Subcutaneous abdominal adipose tissue (tissue), 5 donors: ENCODE results near the gene OR10H5.
A peak's percentile ranks its signal among the peaks of the same experiment; 100 is the strongest.
"Not testable (repeated sequence)": the region's sequence is repeated elsewhere in the genome, so short reads cannot be mapped to it uniquely, and the experiment has no call there.

Source experiments
- H3K27ac ChIP-seq: one replicate; pipeline ENCODE4 v1.7.0; 2013; ENCODE audit warnings: low read depth, mild to moderate bottlenecking, inconsistent platforms, low read length, moderate library complexity
- H3K27me3 ChIP-seq, 5 donors: one replicate each; pipeline ENCODE4 v1.7.0; 2013; ENCODE audit warnings: low read length in 5 of 5, inconsistent platforms in 1 of 5; ENCODE audit not compliant: control insufficient read depth in 5 of 5, insufficient read depth in 4 of 5
- H3K36me3 ChIP-seq, 5 donors: one replicate each; pipeline ENCODE4 v1.7.0; 2013; ENCODE audit warnings: low read length in 5 of 5; ENCODE audit not compliant: control insufficient read depth in 5 of 5, insufficient read depth in 5 of 5
- H3K4me1 ChIP-seq, 5 donors: one replicate each; pipeline ENCODE4 v1.7.0; 2013; ENCODE audit warnings: low read length in 5 of 5, mild to moderate bottlenecking in 3 of 5, moderate library complexity in 1 of 5; ENCODE audit not compliant: control insufficient read depth in 5 of 5, insufficient read depth in 5 of 5
- H3K4me3 ChIP-seq, 5 donors: one replicate each; pipeline ENCODE4 v1.7.0; 2013; ENCODE audit warnings: low read length in 5 of 5, low read depth in 1 of 5
- H3K9ac ChIP-seq, 5 donors: one replicate each; pipeline ENCODE4 v1.7.0; 2013; ENCODE audit warnings: low read length in 5 of 5, mild to moderate bottlenecking in 4 of 5, moderate library complexity in 3 of 5
- H3K9me3 ChIP-seq, 5 donors: one replicate each; pipeline ENCODE4 v1.7.0; 2013; ENCODE audit warnings: low read length in 5 of 5; ENCODE audit not compliant: control insufficient read depth in 5 of 5
- donor health status: healthy.
- donor health status: healthy.
- donor health status: healthy.
- donor health status: healthy.
- donor health status: healthy.

OR10H5 gene

GRCh38 chr19:15829786-15830185, 42.3 kb downstream of the OR10H5 start:
- H3K36me3 ChIP-seq, result no peaks in the 10 kb centered on the region
- no peak overlapping the region for H3K4me3 ChIP-seq
- H3K4me1 ChIP-seq, result no peaks in the 10 kb centered on the region
- H3K9ac ChIP-seq, result no peak overlapping the region
- no peak overlapping the region for H3K27ac ChIP-seq
- no peaks in the 10 kb centered on the region for H3K9me3 ChIP-seq
- peaks cover 0 to 14% (median 9%) of the 10 kb centered on the region in 5 donors for H3K27me3 ChIP-seq

DNA sequence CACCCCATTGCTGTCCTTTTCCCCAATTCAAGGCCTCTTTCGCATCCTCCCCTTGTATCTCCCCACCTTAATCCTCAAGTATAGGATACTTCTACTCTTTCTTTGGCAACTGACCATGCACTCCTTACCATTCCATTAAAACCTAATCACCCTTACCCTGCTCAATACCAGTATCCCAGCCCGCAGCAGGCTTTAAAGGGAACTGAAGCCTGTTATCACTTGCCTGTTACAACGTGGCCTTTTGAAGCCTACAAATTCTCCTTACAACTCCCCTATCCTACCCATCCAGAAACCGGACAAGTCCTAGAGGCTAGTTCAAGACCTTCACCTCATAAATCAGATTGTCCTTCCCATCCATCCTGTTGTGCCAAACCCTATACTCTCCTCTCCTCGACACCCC, 44.2 kb downstream of the OR10H5 start:
- no peak overlapping the region for H3K9ac ChIP-seq
- H3K27me3 ChIP-seq, result peaks cover 0 to 14% (median 9%) of the 10 kb centered on the region in 5 donors
- no peak overlapping the region for H3K27ac ChIP-seq
- H3K36me3 ChIP-seq, result no peaks in the 10 kb centered on the region
- H3K4me1 ChIP-seq, result peaks cover 0 to 8% (median 8%) of the 10 kb centered on the region in 5 donors
- H3K9me3 ChIP-seq, result no peaks in the 10 kb centered on the region
- no peak overlapping the region for H3K4me3 ChIP-seq

- H3K4me3 ChIP-seq, H3K9ac ChIP-seq, H3K9me3 ChIP-seq, H3K36me3 ChIP-seq, H3K27ac ChIP-seq: not testable (repeated sequence)
- Histone ChIP-seq H3K27me3 (peaks cover 0 to 11% (median 0%) of the 10 kb centered on the region in 5 donors), H3K4me1 (peaks cover 0 to 13% (median 13%) of the 10 kb centered on the region in 5 donors)
Measured at GRCh38 chr19:15834232-15834631, 46.8 kb downstream of the OR10H5 start.

DNA sequence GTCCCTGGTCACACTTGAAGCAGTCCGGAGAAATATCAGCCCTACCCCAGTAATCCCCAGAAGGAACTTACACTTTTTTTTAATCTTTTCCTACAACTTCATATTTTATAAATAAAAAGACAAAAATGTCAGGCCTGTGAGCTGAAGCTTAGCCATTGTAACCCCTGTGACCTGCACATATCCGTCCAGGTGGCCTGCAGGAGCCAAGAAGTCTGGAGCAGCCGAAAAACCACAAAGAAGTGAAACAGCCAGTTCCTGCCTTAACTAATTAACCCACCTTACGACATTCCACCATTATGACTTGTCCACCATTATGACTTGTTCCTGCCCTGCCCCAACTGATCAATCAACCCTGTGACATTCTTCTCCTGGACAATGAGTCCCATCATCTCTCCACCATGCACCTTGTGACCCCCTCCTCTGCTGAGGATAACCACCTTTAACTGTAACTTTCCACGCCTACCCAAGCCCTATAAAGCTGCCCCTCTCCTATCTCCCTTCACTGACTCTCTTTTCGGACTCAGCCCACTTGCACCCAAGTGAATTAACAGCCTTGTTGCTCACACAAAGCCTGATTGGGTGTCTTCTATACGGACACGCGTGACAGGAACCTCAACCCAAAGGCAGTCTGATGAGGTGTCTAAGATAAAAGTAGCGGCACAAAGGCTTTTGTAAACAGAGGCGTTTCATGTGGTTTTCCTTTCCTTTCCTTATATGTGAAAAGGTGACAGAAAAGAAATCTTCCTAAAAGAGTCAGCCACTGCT, 48.3 kb downstream of the OR10H5 start:
- Histone ChIP-seq H3K4me1 (peaks cover 0 to 13% (median 13%) of the 10 kb centered on the region in 5 donors), H3K9ac (peak overlapping the region in 4 of 5 donors; percentile 87 to 98 (median 94)), H3K4me3 (peak overlapping the region; percentile 80 to 90 (median 85)), H3K27ac (peak overlapping the region; percentile 90)
- H3K9me3 ChIP-seq, H3K36me3 ChIP-seq, H3K27me3 ChIP-seq: not testable (repeated sequence)

DNA sequence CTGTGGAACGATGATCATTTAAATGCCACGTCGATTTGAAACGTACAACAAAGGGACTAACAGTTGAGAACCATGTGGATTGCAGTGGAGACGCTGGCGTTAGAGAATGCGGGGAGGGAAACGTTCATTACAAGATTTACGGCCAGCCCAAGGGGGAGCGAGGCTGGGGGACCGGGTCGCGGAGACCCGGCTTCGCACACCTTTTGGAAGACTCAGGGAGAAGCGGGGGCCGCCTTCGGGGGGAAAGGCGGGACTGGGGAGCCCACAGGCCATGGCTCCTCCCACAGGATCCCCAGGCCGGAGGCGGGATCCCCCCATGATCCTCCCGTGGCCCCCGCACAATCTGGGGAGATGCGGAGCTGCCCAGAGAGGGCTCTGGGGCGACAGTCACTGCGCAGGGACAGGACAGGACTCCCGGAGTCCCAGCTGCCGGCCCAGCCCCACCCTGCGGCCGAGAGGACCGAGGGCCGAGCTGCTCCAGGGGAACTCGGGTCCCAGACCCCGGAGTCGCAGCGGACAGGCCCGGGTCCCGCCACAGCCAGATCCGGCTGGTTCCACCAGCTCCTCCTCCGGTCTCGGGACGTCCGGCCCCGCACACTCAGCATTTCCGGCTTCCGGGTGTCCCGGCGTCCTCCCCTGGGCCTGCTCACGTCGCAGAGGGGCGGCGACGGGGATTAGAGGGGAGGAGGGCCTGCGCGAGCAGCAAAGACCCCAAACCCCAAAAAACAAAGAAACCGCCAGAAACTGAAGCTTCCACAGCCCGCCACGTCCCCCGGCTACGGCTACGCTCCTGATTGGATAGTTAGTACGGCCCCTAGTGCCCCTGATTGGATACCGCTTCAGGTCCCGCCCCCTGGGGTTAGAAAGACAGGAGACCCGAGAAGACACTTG, 49.1 kb downstream of the OR10H5 start:
- Histone ChIP-seq H3K27ac (peak overlapping the region; percentile 90), H3K36me3 (no peaks in the 10 kb centered on the region), H3K4me3 (peak overlapping the region; percentile 82 to 90 (median 85)), H3K27me3 (no peaks in the 10 kb centered on the region), H3K9ac (peak overlapping the region; percentile 0 to 98 (median 92)), H3K9me3 (no peaks in the 10 kb centered on the region), H3K4me1 (peaks cover 0 to 13% (median 13%) of the 10 kb centered on the region in 5 donors)

- Histone ChIP-seq H3K36me3 (no peaks in the 10 kb centered on the region), H3K9ac (peak overlapping the region in 3 of 5 donors; percentile 15 to 98 (median 92))
Measured at GRCh38 chr19:15837221-15837731, 49.8 kb downstream of the OR10H5 start.

GRCh38 chr19:15838351-15838750, 50.9 kb downstream of the OR10H5 start:
- Histone ChIP-seq H3K9me3 (no peaks in the 10 kb centered on the region), H3K4me3 (no peak overlapping the region), H3K27ac (no peak overlapping the region), H3K4me1 (peaks cover 0 to 13% (median 13%) of the 10 kb centered on the region in 5 donors), H3K9ac (no peak overlapping the region), H3K36me3 (no peaks in the 10 kb centered on the region), H3K27me3 (no peaks in the 10 kb centered on the region)

More at GRCh38 chr19:15837221-15837731, 49.8 kb downstream of the OR10H5 start:
- Histone ChIP-seq H3K4me3 (peak overlapping the region; percentile 82 to 90 (median 85)), H3K27me3 (no peaks in the 10 kb centered on the region), H3K27ac (peak overlapping the region; percentile 90), H3K9me3 (no peaks in the 10 kb centered on the region), H3K4me1 (peaks cover 0 to 13% (median 13%) of the 10 kb centered on the region in 5 donors)

DNA sequence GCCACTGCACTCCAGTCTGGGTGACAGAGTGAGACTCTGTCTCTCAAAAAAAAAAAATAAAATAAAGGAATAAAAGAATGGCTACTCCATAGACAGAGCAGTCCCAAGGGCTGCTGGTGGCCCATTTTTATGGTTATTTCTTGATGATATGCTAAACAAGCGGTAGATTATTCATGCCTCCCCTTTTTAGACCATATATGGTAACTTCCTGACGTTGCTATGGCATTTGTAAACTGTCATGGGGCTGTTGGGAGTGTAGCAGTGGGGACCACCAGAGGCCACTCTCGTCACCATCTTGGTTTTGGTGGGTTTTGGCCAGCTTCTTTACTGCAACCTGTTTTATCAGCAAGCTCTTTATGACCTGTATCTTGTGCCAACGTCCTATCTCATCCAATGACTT, 52.4 kb downstream of the OR10H5 start:
- not testable (repeated sequence) for H3K27ac ChIP-seq

DNA sequence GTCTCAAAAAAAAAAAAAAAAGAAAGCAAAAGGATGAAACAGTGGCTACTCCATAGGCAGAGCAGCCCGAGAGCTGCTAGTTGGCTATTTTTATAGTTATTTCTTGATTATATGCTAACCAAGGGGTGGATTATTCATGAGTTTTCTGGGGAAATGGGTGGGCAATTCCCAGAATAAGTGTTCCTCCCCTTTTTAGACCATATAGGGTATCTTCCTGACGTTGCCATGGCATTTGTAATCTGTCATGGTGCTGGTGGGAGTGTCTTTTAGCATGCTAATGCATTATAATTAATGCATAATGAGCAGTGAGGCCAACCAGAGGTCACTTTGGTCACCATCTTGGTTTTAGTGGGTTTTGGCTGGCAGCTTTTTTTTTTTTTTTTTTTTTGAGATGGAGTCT, 53.4 kb downstream of the OR10H5 start:
- H3K9me3 ChIP-seq, result no peaks in the 10 kb centered on the region
- no peaks in the 10 kb centered on the region for H3K36me3 ChIP-seq
- H3K4me1 ChIP-seq, result peaks cover 0 to 12% (median 10%) of the 10 kb centered on the region in 5 donors
- H3K27me3 ChIP-seq, result no peaks in the 10 kb centered on the region
- no peak overlapping the region for H3K9ac ChIP-seq
- no peak overlapping the region for H3K27ac ChIP-seq
- H3K4me3 ChIP-seq, result no peak overlapping the region

More for the DNA sequence above, 52.4 kb downstream of the OR10H5 start:
- not testable (repeated sequence) for H3K4me3 ChIP-seq, H3K9ac ChIP-seq, H3K9me3 ChIP-seq, H3K27me3 ChIP-seq, H3K36me3 ChIP-seq
- peaks cover 0 to 13% (median 13%) of the 10 kb centered on the region in 5 donors for H3K4me1 ChIP-seq
